Measurements from ENCODE around the gene NEK11. TPM values are rescaled to one million over a fixed set of nuclear protein-coding genes. Genes with fewer than 3 reads are reported as not detected.

NEK11 gene
- total and polyA plus RNA-seq, 2 donors (not counting 3 experiments of a cell fraction or from before 2014, with no cell fraction given): 1.7 to 4.3 TPM

GRCh38 chr3:131223373-131224289 lies 197.0 kb downstream of the NEK11 start:
- intact Hi-C loops (cut with micrococcal nuclease): no loop called here
- Histone ChIP-seq H3K27ac (ENCODE audit: insufficient read depth, low read depth, low read length) (no peak overlapping the region), H3K9me3 (replicated peaks; ENCODE audit: control insufficient read depth, insufficient read depth, low read length) (no peaks in the 10 kb centered on the region), H4K20me1 (replicated peaks; ENCODE audit: control insufficient read depth, extremely low read depth, insufficient read depth, low read length) (no peaks in the 10 kb centered on the region), H3K4me1 (ENCODE audit: control insufficient read depth, extremely low read depth, insufficient read depth, low read length) (no peaks in the 10 kb centered on the region), H3K4me3 (replicated peaks in 1 of 3; ENCODE audit: insufficient read depth in 1 of 3, low read depth in 1 of 3, low read length in 3 of 3) (no peak overlapping the region), H3K9ac (replicated peaks; ENCODE audit: extremely low read depth, insufficient read depth, low read length) (no peak overlapping the region), H3K9me1 (replicated peaks; ENCODE audit: control insufficient read depth, extremely low read depth, insufficient read depth, low read length) (no peaks in the 10 kb centered on the region), H3K4me2 (ENCODE audit: insufficient read depth, low read length) (no peak overlapping the region), H2AFZ (ENCODE audit: low read depth, low read length) (no peak overlapping the region), H3K36me3 (ENCODE audit: control insufficient read depth in 2 of 2, extremely low read depth in 1 of 2, insufficient read depth in 2 of 2, low read length in 2 of 2) (no peaks in the 10 kb centered on the region), H3K27me3 (ENCODE audit: control insufficient read depth in 2 of 2, insufficient read depth in 2 of 2, low read length in 2 of 2) (no peaks in the 10 kb centered on the region), H3K79me2 (ENCODE audit: control insufficient read depth, insufficient read depth, low read length) (no peaks in the 10 kb centered on the region)
- no peak for TF ChIP-seq JUN (IDR thresholded peaks at IDR 0.05; ENCODE audit: borderline replicate concordance, insufficient read depth, insufficient read length, low read depth)
- TF ChIP-seq GATA2 (IDR thresholded peaks at IDR 0.05; ENCODE audit: insufficient read depth, insufficient read length, low read depth, low read length): no peak
- dilution Hi-C loops (cut with MboI; ENCODE audit: extremely low pct_ligation_motif_present, low sequenced_read_pairs): no loop called here
- POLR2A ChIA-PET: no interaction called here
- no peak for DNase-seq (ENCODE audit: low read depth, low spot score)
- CTCF ChIA-PET: no interaction called here
- no peak for FAIRE-seq
- no TSS peak for BruUV-seq (replicated peaks)

GRCh38 chr3:131224886-131225550 lies 198.3 kb downstream of the NEK11 start:
- dilution Hi-C loops (cut with MboI; ENCODE audit: extremely low pct_ligation_motif_present, low sequenced_read_pairs): no loop called here
- Histone ChIP-seq H3K79me2 (ENCODE audit: control insufficient read depth, insufficient read depth, low read length) (no peaks in the 10 kb centered on the region), H3K9ac (replicated peaks; ENCODE audit: extremely low read depth, insufficient read depth, low read length) (no peak overlapping the region), H3K36me3 (ENCODE audit: control insufficient read depth in 2 of 2, extremely low read depth in 1 of 2, insufficient read depth in 2 of 2, low read length in 2 of 2) (no peaks in the 10 kb centered on the region), H3K4me3 (replicated peaks in 1 of 3; ENCODE audit: insufficient read depth in 1 of 3, low read depth in 1 of 3, low read length in 3 of 3) (no peak overlapping the region), H3K9me3 (replicated peaks; ENCODE audit: control insufficient read depth, insufficient read depth, low read length) (no peaks in the 10 kb centered on the region), H3K27ac (ENCODE audit: insufficient read depth, low read depth, low read length) (no peak overlapping the region), H3K9me1 (replicated peaks; ENCODE audit: control insufficient read depth, extremely low read depth, insufficient read depth, low read length) (no peaks in the 10 kb centered on the region), H3K27me3 (ENCODE audit: control insufficient read depth in 2 of 2, insufficient read depth in 2 of 2, low read length in 2 of 2) (no peaks in the 10 kb centered on the region), H2AFZ (ENCODE audit: low read depth, low read length) (no peak overlapping the region), H4K20me1 (replicated peaks; ENCODE audit: control insufficient read depth, extremely low read depth, insufficient read depth, low read length) (no peaks in the 10 kb centered on the region), H3K4me2 (ENCODE audit: insufficient read depth, low read length) (no peak overlapping the region), H3K4me1 (ENCODE audit: control insufficient read depth, extremely low read depth, insufficient read depth, low read length) (no peaks in the 10 kb centered on the region)
- DNase-seq (ENCODE audit: low read depth, low spot score) (no peak), FAIRE-seq (no peak)
- intact Hi-C loops (cut with micrococcal nuclease): no loop called here
- ChIA-PET CTCF (no interaction called here), POLR2A (no interaction called here)
- no TSS peak for BruUV-seq (replicated peaks)
- TF ChIP-seq CTCF (IDR thresholded peaks at IDR 0.05; ENCODE audit: extremely low read depth in 1 of 2, insufficient read depth in 1 of 2, low read depth in 1 of 2, low read length in 2 of 2) (no peak), GATA2 (IDR thresholded peaks at IDR 0.05; ENCODE audit: insufficient read depth, insufficient read length, low read depth, low read length) (no peak), JUN (IDR thresholded peaks at IDR 0.05; ENCODE audit: borderline replicate concordance, insufficient read depth, insufficient read length, low read depth) (no peak), EZH2 (IDR thresholded peaks at IDR 0.05; ENCODE audit: borderline replicate concordance, low read depth, low read length, severe bottlenecking) (no peak), POLR2A (IDR thresholded peaks at IDR 0.05; ENCODE audit: low read depth, low read length) (no peak), MAX (IDR thresholded peaks at IDR 0.05; ENCODE audit: insufficient read depth, insufficient read length) (no peak), POLR2AphosphoS5 (IDR thresholded peaks at IDR 0.05; ENCODE audit: insufficient read depth, low read depth, low read length) (no peak), FOS (IDR thresholded peaks at IDR 0.05; ENCODE audit: borderline replicate concordance, insufficient read depth, low read length) (no peak), MYC (IDR thresholded peaks at IDR 0.05; ENCODE audit: low read depth, low read length) (no peak)
